ENCODE measurements around the gene TERT.
"Not testable (repeated sequence)": the region's sequence is repeated elsewhere in the genome, so short reads cannot be mapped to it uniquely, and the experiment has no call there.

DNA sequence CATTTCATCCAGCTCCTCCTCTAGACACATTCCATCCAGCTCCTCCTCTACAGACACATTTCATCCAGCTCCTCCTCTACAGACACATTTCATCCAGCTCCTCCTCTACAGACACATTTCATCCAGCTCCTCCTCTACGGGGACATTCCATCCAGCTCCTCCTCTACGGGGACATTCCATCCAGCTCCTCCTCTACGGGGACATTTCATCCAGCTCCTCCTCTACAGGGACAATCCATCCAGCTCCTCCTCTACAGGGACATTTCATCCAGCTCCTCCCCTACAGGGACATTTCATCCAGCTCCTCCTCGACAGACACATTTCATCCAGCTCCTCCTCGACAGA lies 31.6 kb upstream of the TERT start:
- TF ChIP-seq, protein P1, sequence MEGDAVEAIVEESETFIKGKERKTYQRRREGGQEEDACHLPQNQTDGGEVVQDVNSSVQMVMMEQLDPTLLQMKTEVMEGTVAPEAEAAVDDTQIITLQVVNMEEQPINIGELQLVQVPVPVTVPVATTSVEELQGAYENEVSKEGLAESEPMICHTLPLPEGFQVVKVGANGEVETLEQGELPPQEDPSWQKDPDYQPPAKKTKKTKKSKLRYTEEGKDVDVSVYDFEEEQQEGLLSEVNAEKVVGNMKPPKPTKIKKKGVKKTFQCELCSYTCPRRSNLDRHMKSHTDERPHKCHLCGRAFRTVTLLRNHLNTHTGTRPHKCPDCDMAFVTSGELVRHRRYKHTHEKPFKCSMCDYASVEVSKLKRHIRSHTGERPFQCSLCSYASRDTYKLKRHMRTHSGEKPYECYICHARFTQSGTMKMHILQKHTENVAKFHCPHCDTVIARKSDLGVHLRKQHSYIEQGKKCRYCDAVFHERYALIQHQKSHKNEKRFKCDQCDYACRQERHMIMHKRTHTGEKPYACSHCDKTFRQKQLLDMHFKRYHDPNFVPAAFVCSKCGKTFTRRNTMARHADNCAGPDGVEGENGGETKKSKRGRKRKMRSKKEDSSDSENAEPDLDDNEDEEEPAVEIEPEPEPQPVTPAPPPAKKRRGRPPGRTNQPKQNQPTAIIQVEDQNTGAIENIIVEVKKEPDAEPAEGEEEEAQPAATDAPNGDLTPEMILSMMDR (conservative IDR thresholded peaks at IDR 0.05 in 1 of 2, IDR thresholded peaks at IDR 0.05 in 1 of 2; ENCODE audit: extremely low read depth in 1 of 2, insufficient read depth in 1 of 2, low read depth in 1 of 2, low read length in 2 of 2), result not testable (repeated sequence)
- TF ChIP-seq EZH2 (IDR thresholded peaks at IDR 0.05; ENCODE audit: borderline replicate concordance, low read length), result not testable (repeated sequence)

All from mammary epithelial cell (primary cell).